HepG2 (cell line): ENCODE results near the gene FAM167B. TPM values are rescaled to one million over a fixed set of nuclear protein-coding genes. Genes with fewer than 3 reads are reported as not detected.

Experiments used
- ARNT2 ChIP-seq: sonication (generic); formaldehyde crosslinking; IDR thresholded peaks from 2 replicates; pipeline ENCODE4 v1.8.0; 2022; ENCODE audit warnings: mild to moderate bottlenecking, low read depth, missing genetic modification reagents, moderate library complexity
- GFI1 ChIP-seq: sonication (generic); formaldehyde crosslinking; IDR thresholded peaks from 2 replicates; pipeline ENCODE4 v1.5.0; 2020; ENCODE audit warnings: missing genetic modification reagents, mild to moderate bottlenecking, borderline replicate concordance
- MLX ChIP-seq: IDR thresholded peaks from 2 replicates; pipeline ENCODE4 v1.6.1; 2016
- MXI1 ChIP-seq: IDR thresholded peaks from 3 replicates; pipeline ENCODE4 v1.6.1; 2012; ENCODE audit warnings: low read depth, low read length, inconsistent platforms, borderline replicate concordance
- PCBP2 ChIP-seq: fragments of 200-400 bp; formaldehyde crosslinking; optimal IDR thresholded peaks from 2 replicates; pipeline ENCODE3; 2018; ENCODE audit warnings: low read length, low read depth; ENCODE audit not compliant: poor library complexity, severe bottlenecking
- PRMT3 ChIP-seq: sonication (generic); formaldehyde crosslinking; IDR thresholded peaks from 2 replicates; pipeline ENCODE4 v1.8.1; 2022; ENCODE audit warnings: low read depth, mild to moderate bottlenecking, moderate library complexity, missing genetic modification reagents, borderline replicate concordance
- PRPF4 ChIP-seq: fragments of 200-400 bp; formaldehyde crosslinking; IDR thresholded peaks from 2 replicates; pipeline ENCODE4 v1.6.1; 2016; ENCODE audit warnings: low read length, low read depth; ENCODE audit not compliant: poor library complexity, severe bottlenecking
- TGIF2 ChIP-seq: IDR thresholded peaks from 2 replicates; pipeline ENCODE4 v1.6.1; 2016; ENCODE audit warnings: control low read depth, missing compliant biosample characterization
- U2AF1 ChIP-seq: fragments of 200-400 bp; formaldehyde crosslinking; optimal IDR thresholded peaks from 2 replicates; pipeline ENCODE3; 2017; ENCODE audit warnings: mild to moderate bottlenecking, low read depth, low read length
- ZNF232 ChIP-seq: sonication (generic); formaldehyde crosslinking; IDR thresholded peaks from 2 replicates; pipeline ENCODE4 v1.4.0; 2020; ENCODE audit warnings: missing genetic modification reagents, borderline replicate concordance
- ZNF318 ChIP-seq: sonication (generic); formaldehyde crosslinking; IDR thresholded peaks from 2 replicates; pipeline ENCODE4 v1.4.0; 2020; ENCODE audit warnings: mild to moderate bottlenecking, missing genetic modification reagents
- ZNF33B ChIP-seq: sonication (generic); formaldehyde crosslinking; IDR thresholded peaks from 2 replicates; pipeline ENCODE4 v1.5.1; 2020; ENCODE audit warnings: mild to moderate bottlenecking, missing genetic modification reagents
- ZNF563 ChIP-seq: sonication (generic); formaldehyde crosslinking; IDR thresholded peaks from 2 replicates; pipeline ENCODE4 v1.8.0; 2022; ENCODE audit warnings: mild to moderate bottlenecking, moderate library complexity, missing genetic modification reagents
- polyA plus RNA-seq, 8 experiments: library from polyadenylated mRNA; depleted of rRNA in 3 of 8; stranded (reverse) in 7 of 8; unstranded in 1 of 8; fragments of >200 nt; fragmentation: Illumina TruSeq in 4 of 8; extraction: Trizol in 4 of 8; gene quantifications; 2 replicates each; pipeline versions ENCODE4 v1.2.1 to v1.2.3, GENCODE V29; 2011 to 2016; ENCODE audit warnings: low read depth in 4 of 8, missing spikeins in 1 of 8, mixed read lengths in 1 of 8; ENCODE audit not compliant: insufficient read depth in 1 of 8
- total RNA-seq, 5 experiments: library from RNA; depleted of rRNA; stranded (reverse); fragments of >200 nt; fragmentation: Illumina TruSeq; extraction: Trizol; gene quantifications; 2 replicates each; pipeline ENCODE4 v1.2.3, GENCODE V29; 2016; ENCODE audit warnings: low read depth in 1 of 5
- TF ChIP-seq, protein P1 (sequence below): fragments of 450-650 bp; IDR thresholded peaks from 2 replicates; pipeline ENCODE4 v1.6.1; 2017; ENCODE audit warnings: mild to moderate bottlenecking
- TF ChIP-seq, protein P2 (sequence below): IDR thresholded peaks from 2 replicates; pipeline ENCODE4 v1.6.1; 2016; ENCODE audit warnings: mild to moderate bottlenecking, missing biosample characterization, missing genetic modification reagents

The FAM167B gene
- total and polyA plus RNA-seq, 2 of the 13 experiments (the other 11 are each of a cell fraction or from before 2014, with no cell fraction given) = 0.15 to 0.70 TPM

DNA sequence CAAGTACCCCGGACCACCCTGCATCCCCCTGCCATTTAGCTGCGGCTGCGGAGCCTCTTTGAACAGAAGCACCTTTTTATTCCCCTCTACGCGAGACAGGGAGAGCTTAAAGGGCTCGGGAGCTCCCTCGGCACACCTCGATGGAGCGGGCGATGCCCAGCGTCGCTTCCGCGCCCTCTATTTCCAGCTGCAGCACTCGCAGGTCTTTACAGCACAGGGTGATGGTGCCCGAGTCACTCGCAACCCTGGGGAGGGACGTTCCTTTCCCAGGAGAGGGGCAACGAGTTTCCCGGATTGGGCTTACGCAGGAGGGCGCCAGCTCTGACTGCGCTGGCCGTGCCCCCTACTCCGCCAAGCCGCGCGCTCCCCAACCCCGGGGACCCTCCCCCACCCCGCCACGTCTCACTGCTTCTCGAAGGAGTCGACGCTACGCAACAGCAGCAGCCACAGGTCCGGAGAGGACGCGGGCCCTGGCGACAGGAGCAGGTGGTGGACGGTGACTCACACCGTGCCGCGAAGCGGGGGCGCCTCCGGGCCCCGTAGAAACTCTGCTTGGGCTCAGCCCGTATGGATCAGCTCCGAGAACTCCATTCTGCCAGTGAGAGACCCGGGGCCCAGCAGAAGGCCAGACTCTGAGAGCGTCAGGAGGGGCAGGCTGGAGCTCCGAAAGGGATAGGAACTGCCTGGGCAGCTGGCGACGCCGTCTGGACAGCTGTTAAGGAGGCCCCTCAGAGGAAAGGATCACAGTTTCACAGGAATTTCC lies 5.8 kb upstream of the FAM167B start (continued):
- TF ChIP-seq MLX (CRISPR knock-in tag) (no peak), ZNF232 (CRISPR knock-in tag) (0 out of 2 replicates have a peak, but pooled peaks have one; percentile 67), MXI1 (no peak), U2AF1 (no peak), PCBP2 (no peak), PRPF4 (no peak), GFI1 (CRISPR knock-in tag) (0 out of 2 replicates have a peak, but pooled peaks have one; percentile 14), ARNT2 (no peak), PRMT3 (CRISPR knock-in tag) (no peak), ZNF318 (CRISPR knock-in tag) (peak; percentile 57; the same call in 1 of the 2 replicates), ZNF563 (0 out of 2 replicates have a peak, but pooled peaks have one; percentile 19), ZNF33B (CRISPR knock-in tag) (no peak), TGIF2 (CRISPR knock-in tag) (peak; percentile 64; the same call in 1 of the 2 replicates)
- TF ChIP-seq, protein P1, sequence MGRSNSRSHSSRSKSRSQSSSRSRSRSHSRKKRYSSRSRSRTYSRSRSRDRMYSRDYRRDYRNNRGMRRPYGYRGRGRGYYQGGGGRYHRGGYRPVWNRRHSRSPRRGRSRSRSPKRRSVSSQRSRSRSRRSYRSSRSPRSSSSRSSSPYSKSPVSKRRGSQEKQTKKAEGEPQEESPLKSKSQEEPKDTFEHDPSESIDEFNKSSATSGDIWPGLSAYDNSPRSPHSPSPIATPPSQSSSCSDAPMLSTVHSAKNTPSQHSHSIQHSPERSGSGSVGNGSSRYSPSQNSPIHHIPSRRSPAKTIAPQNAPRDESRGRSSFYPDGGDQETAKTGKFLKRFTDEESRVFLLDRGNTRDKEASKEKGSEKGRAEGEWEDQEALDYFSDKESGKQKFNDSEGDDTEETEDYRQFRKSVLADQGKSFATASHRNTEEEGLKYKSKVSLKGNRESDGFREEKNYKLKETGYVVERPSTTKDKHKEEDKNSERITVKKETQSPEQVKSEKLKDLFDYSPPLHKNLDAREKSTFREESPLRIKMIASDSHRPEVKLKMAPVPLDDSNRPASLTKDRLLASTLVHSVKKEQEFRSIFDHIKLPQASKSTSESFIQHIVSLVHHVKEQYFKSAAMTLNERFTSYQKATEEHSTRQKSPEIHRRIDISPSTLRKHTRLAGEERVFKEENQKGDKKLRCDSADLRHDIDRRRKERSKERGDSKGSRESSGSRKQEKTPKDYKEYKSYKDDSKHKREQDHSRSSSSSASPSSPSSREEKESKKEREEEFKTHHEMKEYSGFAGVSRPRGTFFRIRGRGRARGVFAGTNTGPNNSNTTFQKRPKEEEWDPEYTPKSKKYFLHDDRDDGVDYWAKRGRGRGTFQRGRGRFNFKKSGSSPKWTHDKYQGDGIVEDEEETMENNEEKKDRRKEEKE = no peak
- TF ChIP-seq, protein P2, sequence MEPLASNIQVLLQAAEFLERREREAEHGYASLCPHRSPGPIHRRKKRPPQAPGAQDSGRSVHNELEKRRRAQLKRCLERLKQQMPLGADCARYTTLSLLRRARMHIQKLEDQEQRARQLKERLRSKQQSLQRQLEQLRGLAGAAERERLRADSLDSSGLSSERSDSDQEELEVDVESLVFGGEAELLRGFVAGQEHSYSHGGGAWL (CRISPR knock-in tag) = no peak
